ENCODE results near the gene DISC1.
"Not testable (repeated sequence)": the region's sequence is repeated elsewhere in the genome, so short reads cannot be mapped to it uniquely, and the experiment has no call there.

Gene DISC1

GRCh38 chr1:231871878-231872277 lies 245.3 kb downstream of the DISC1 start:
- in situ Hi-C loops (cut with MboI; ENCODE audit: low sequenced_read_pairs), result no loop called here

DNA sequence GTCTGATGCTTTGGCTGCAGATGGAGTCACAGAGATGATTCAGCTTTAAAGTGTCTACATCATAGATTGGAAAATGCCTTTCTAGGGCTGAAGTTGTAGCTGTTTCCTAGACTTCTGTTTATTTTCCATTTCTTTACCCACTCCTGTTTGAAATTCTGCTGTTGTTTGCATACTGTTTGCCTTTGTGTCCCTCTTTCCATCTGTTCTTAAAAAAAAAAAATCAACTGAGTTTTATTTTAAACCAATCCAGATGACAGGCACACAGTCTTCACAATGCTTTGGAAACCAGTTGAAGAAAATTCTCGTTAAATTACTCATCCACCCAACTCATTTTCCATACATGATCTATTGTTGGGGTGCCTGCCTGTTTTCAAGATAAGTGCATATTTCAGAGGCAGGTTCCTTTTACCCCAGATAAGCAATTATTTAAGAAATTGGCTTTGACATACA lies 245.9 kb downstream of the DISC1 start:
- in situ Hi-C loops (cut with MboI; ENCODE audit: low sequenced_read_pairs), result no loop called here

DNA sequence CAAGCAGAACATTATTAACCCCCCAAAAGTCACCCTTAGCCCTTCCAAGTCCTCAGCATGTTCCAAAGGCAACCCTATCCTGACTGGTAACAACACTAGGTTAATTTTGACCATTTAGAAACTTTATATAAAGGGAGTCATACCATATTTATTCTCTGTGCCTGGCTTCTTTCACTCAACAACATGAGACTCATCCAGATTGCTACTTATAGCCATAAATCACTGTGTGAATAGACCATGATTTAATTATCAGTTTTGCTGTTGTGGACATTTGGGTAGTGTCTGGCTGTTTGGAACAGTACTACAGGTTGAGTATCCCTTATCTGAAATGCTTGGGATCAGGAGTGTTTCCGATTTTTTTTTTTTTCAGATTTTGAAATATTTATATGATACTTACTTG lies 252.1 kb downstream of the DISC1 start:
- in situ Hi-C loops (cut with MboI; ENCODE audit: low sequenced_read_pairs), result no loop called here

DNA sequence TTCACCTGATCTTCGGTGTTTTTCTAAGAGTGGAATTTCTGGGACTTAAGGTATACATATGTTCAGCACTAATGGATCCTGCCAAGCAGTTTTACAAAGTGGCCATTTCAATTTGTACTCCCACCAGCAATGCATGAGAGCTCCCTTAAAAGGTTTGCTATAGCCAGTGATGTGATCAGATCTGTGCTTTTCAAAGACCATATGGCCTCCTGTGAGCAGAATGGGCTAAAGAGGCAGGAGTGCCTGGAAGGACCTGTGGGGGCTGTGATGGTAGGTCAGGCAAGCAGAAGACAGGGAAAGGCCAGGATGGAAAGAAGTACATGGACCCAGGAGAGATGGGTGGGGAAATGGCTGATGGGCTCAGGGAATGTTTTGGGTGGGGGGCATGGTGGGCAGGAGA lies 252.7 kb downstream of the DISC1 start:
- in situ Hi-C loops (cut with MboI; ENCODE audit: low sequenced_read_pairs), result no loop called here

DNA sequence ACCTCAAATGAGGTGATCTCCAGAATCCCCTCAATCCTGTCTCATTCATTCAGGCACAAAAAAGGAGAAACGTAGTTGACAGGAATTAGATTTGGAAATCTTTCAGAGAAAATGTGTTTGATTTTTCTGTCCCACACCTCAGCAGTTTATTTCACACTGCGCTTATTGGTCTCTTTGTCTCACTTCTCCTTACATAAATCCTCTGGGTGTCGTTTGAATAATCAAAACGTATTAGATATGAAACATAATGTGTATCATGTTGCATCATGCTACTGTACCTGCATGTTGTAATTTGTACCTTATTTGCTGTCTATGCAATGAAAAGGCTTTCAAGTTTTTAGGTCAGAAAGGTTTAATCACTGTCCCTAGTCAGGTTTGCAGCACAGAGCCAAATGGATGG lies 255.7 kb downstream of the DISC1 start:
- in situ Hi-C loops (cut with MboI; ENCODE audit: low sequenced_read_pairs), result no loop called here

- in situ Hi-C loops (cut with MboI; ENCODE audit: low sequenced_read_pairs), result no loop called here
Measured at GRCh38 chr1:231882790-231883189, 256.2 kb downstream of the DISC1 start.

- in situ Hi-C loops (cut with MboI; ENCODE audit: low sequenced_read_pairs), result no loop called here
Measured at GRCh38 chr1:231883382-231883781, 256.8 kb downstream of the DISC1 start.

DNA sequence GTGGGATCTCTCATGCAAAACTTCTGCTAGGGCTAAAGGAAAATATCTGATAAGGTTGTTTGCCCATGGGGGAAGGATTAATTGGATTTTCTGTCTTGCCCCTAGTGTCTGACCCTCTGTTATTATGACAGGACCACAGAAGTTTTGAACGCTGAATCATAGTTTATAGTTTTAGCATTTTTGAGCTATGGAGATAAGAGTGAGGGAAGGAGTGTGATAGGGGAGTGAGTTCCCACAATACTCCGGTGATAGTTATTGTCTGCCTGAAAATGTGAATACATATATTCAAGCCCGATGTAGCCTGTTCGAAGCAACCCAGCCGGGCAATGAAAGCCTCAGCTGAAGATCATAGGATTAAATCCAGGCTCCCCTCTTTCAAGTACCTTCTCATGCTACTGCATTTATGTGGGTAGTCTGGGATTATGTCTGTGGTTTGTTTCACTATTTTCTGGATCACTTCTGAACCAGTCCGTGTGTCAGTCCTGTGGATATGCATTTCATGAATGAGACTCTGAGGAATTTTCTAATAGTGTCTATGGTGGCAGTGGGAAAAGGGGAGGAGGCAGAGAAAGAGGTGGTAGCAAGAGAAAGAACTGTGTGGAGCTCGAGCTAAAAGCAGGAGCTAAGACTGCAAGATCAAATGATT lies 258.7 kb downstream of the DISC1 start:
- in situ Hi-C loops (cut with MboI; ENCODE audit: low sequenced_read_pairs), result no loop called here

GRCh38 chr1:231887166-231887565 lies 260.6 kb downstream of the DISC1 start:
- in situ Hi-C loops (cut with MboI; ENCODE audit: low sequenced_read_pairs), result no loop called here

GRCh38 chr1:231887866-231888265 lies 261.3 kb downstream of the DISC1 start:
- in situ Hi-C loops (cut with MboI; ENCODE audit: low sequenced_read_pairs), result no loop called here

DNA sequence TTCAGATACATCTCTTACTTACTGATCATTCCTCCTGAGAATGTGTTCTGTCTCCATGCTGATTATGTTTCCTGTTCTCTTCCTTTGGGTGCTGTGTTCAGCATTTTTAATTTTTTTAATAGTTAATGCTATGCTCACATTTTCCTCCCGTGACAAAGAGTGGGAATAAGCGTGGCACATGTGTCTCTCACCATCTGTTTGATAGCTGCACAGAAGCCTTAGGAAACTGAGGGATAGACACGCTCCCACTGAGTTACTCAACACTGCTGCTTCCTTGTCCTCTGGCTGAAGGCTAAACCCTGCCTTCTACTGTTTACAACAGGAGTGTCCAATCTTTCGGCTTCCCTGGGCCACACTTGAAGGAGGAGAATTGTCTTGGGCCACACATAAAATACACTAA lies 264.2 kb downstream of the DISC1 start:
- in situ Hi-C loops (cut with MboI; ENCODE audit: low sequenced_read_pairs), result no loop called here

DNA sequence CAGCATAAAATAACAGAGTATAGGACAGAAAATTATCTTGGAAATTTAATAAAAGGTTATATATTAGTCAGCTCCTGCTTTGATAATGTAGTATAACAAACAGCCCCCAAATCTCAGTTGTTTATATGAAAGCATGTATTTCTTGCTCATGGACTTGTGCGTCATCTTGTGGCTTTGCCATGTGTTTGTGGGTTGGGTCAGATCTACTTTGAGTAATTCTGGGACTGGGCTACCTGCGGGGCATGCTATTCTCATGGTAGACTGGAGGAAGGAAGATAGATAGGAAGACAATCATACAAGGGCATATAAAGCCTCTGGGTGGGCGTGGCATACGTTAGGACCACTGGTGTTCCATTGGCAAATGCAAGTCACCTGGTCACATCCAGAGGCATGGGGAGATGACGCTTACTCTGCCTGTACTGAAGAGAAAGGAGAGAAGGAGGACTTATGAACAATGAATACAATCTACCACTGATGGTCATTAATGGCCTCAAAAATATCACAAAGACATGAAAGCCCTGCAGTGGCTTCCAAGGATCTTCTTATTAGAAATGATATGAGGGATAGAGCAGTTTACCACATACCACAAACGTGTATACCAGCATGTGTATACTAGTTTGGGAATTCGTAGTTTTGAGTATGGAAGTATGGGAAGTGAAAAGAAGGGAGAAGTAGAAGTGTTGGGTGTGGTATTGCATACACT lies 267.0 kb downstream of the DISC1 start:
- in situ Hi-C loops (cut with MboI; ENCODE audit: low sequenced_read_pairs), result no loop called here

DNA sequence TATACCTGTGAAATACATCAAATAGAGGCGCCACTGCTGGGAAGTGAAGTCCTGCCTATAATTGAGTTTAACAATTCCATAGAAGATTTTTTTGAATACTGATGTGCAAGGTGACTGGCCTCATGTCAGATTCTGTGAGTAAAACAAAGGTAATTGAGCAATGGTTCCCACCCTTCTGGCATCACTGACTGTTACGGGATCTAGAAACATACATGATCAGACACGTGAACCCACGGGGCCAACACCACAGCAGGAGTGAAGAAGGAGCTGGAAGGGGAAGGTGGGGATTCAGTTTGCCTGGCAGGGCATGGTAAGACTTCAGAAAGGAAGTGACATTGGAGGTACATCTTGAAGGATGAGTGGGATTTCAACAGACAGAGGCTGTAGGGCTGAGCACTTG lies 270.2 kb downstream of the DISC1 start:
- in situ Hi-C loops (cut with MboI; ENCODE audit: low sequenced_read_pairs), result no loop called here

GRCh38 chr1:231899046-231899445 lies 272.5 kb downstream of the DISC1 start:
- in situ Hi-C loops (cut with MboI; ENCODE audit: low sequenced_read_pairs), result no loop called here

DNA sequence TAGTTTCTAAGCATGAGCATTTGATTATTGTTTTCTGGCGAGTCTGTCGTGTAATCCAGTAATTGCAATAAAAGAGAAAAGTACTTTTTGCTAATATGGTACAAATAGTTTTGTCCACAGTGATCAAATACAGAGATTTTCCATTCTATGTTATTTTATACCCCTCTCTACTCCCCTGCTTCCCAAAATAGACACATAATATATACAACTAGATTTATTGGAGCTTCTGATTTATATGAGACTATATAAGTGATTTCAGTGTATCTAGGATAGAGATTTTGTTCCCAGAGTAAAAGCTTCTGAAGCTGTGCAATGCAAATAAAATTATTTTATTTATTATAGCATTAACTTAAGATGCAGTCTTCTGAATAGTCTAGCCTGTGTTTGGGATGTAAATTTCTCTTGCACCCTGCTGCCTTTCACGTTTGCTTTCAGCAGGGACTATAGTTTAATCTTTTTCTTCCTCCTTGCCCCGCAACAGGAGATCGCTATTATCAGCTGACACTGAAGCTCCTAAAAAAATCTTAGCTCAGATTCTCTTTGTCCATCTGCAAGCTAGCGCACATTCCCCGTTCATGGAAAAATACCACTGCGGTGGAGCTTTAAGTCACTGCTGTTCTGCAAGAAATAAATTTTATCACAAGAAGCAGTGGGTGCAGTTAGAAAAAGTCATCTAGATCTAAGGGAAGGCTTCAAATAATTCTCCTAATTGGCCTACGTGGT lies 273.3 kb downstream of the DISC1 start:
- in situ Hi-C loops (cut with MboI; ENCODE audit: low sequenced_read_pairs), result no loop called here

- in situ Hi-C loops (cut with MboI; ENCODE audit: low sequenced_read_pairs), result no loop called here
Measured at GRCh38 chr1:231903586-231904081, 277.0 kb downstream of the DISC1 start.

DNA sequence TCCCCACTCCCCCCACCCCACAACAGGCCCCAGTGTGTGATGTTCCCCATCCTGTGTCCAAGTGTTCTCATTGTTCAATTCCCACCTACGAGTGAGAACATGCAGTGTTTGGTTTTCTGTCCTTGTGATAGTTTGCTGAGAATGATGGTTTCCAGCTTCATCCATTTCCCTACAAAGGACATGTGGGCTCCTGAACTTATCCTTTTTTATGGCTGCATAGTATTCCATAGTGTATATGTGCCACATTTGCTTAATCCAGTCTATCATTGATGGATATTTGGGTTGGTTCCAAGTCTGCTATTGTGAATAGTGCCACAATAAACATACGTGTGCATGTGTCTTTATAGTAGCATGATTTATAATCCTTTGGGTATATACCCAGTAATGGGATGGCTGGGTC lies 280.7 kb downstream of the DISC1 start:
- in situ Hi-C loops (cut with MboI; ENCODE audit: low sequenced_read_pairs), result not testable (repeated sequence)

DNA sequence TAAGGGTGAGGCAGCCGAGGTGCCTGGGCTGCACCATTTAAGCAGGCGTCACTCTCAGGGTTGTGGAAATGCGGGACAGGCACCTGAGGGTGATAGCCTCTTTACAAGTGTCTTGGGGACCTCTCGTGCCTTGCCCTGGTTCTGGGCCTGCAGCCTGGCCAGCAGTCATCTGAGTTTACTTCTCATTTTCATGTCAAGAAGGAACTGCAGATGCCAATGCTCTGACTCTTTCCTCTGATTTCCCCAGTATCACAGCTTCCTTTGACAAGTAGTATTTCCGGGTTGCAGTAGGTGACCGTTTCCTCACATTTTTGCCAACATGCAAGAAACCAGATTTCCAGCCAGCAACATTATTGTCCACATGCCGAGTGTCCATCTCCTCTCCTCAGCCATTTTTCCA lies 286.9 kb downstream of the DISC1 start:
- in situ Hi-C loops (cut with MboI; ENCODE audit: low sequenced_read_pairs), result no loop called here

- in situ Hi-C loops (cut with MboI; ENCODE audit: low sequenced_read_pairs), result no loop called here
Measured at GRCh38 chr1:231918239-231919015, 291.8 kb downstream of the DISC1 start.

- in situ Hi-C loops (cut with MboI; ENCODE audit: low sequenced_read_pairs), result no loop called here
Measured at GRCh38 chr1:231919239-231919885, 292.8 kb downstream of the DISC1 start.

- in situ Hi-C loops (cut with MboI; ENCODE audit: low sequenced_read_pairs), result no loop called here
Measured at GRCh38 chr1:231919886-231920285, 293.3 kb downstream of the DISC1 start.
